RCC 7860 (cell line): ENCODE measurements around the gene FILIP1L.
A peak's percentile ranks its signal among the peaks of the same experiment; 100 is the strongest.

Experiments
- DNase-seq: peaks from one replicate; pipeline ENCODE4 v3.0.0-alpha.2; 2015; ENCODE audit warnings: low spot score
- FAIRE-seq: peaks from 2 replicates; lab custom pipeline; 2012; peaks lifted over from hg19 to GRCh38; lab: Jason Lieb, UNC

FILIP1L gene

DNA sequence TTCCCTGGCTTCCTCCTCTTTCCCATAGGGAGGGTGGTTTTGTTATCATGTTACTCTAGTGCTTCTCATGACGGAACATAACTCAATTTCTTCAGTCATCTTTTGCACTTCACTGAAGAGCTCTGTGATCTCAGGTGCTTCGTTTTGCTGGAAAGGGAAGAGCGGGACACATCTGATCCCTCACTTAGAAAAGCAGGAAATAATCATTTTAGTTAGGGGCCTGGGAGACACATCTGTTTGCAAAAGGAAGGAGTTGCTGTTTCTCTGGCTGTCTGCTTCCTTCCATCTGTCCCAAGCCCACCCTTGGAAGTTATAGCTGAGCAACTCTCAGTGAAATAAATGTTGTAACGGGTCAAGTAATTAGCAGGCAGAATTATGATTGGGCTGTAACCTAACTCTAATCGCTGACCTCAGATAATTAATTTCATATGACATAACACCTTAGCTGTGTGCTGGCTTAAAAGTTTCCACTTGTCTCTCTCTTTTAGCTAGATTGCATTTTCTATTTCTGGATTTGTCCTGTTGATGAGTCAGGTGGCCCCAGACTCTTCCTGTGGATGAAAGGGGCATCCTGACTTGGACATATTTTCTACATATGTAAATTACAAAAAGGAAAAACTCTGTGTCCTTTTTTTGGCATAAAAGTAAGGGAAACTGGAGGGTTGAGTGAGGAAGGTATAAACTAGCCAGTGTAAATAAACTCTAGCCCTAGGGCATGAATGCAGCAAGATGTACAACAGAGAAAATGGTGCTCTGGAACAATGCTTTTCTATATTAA, 11.0 kb upstream of the FILIP1L start:
- no peak for FAIRE-seq

GRCh38 chr3:100124201-100124761, 10.0 kb upstream of the FILIP1L start:
- DNase-seq (no peak), FAIRE-seq (no peak)

More for the DNA sequence above, 11.0 kb upstream of the FILIP1L start:
- DNase-seq, result no peak

DNA sequence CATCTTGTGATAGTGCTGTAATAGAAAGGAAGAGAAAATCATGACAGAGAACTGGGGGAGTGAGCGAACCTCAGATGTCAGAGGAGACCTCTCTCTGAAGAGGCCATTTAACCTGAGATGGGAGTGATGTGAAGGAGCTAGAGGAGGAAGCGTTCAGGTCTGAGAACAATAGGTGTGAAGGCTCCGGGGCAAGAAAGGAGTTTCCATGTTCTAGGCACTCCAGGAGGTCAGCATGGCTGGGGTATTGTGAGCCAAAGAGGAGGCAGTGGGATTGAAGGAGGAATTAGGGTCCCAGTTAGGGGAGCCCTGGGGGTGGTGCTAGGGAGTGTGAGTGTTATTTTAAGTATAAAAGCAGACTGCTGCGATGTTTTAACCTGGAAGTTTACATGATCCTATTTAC, 8.8 kb upstream of the FILIP1L start:
- DNase-seq, result no peak
- no peak for FAIRE-seq

GRCh38 chr3:100122321-100122720, 8.0 kb upstream of the FILIP1L start:
- DNase-seq (no peak), FAIRE-seq (no peak)

GRCh38 chr3:100120693-100121092, 6.4 kb upstream of the FILIP1L start:
- no peak for FAIRE-seq
- no peak for DNase-seq

- FAIRE-seq (no peak), DNase-seq (no peak)
Measured at GRCh38 chr3:100120012-100120411, 5.7 kb upstream of the FILIP1L start.

GRCh38 chr3:100117093-100117492, 2.8 kb upstream of the FILIP1L start:
- FAIRE-seq (no peak), DNase-seq (no peak)

GRCh38 chr3:100113723-100114412, 433 bp downstream of the FILIP1L start:
- DNase-seq (no peak), FAIRE-seq (no peak)

DNA sequence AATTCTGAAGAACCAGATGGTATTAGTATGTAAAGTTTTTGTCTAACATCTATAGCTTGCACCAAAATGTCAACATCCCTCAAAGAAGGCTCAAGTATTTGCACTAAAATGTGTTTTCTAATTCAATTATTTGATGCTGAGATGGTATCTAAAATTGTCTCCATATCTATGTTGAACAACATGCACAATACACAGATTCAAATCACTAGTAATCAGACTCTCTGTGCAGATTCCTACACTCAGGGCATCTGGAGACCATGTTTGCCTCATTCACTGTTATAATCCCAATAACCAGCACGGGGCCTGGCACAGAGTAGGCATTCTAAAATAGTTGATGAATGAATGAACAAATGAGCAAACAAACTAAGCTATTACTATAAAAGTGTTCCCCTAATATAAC, 2.6 kb downstream of the FILIP1L start:
- DNase-seq, result no peak
- FAIRE-seq, result no peak

DNA sequence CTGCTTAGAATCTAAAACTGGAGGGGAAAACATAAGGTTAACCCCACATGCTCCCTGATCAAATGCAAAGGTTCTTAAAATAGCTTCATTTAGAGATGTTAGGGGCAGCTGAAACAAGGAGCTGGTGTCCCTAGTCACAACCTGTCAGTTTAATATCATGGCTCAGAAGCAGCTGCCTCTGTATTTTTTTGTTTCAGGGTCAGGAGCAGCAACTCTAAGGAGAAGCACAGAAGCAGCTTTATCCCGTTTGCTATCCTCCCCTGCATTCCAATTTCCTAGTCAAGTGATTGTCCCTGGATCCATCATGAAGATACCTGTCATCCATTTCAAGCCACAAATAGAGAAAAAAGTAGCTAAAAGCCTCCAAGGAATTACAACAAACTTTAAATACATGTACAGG, 4.1 kb downstream of the FILIP1L start:
- FAIRE-seq (no peak), DNase-seq (no peak)

- no peak for FAIRE-seq
- DNase-seq, result no peak
Measured at GRCh38 chr3:100108464-100109079, 5.7 kb downstream of the FILIP1L start.

- peak; percentile 75 for FAIRE-seq
- peak; percentile 30 for DNase-seq
Measured at GRCh38 chr3:100107221-100107814, 7.0 kb downstream of the FILIP1L start.

GRCh38 chr3:100106531-100107141, 7.7 kb downstream of the FILIP1L start:
- peak; percentile 22 for FAIRE-seq

DNA sequence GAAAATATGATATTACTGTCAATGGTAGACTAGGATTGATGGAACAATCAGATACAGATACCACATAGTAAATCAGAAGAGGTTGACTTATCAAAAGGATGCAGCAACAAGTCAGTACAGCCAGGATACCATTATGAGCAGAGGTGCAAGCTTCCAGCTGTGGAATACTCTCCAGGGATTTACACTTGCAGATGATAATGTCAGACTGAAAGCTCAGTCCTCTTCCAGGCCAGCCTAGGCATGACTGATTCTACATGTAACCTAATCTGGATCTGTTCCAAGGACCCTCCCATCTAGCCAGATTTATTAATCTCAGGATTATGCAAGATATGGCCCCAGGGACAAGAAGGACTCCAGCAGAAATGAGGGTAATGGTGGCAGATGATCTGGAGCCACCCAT, 8.2 kb downstream of the FILIP1L start:
- FAIRE-seq (no peak), DNase-seq (no peak)

More at GRCh38 chr3:100106531-100107141, 7.7 kb downstream of the FILIP1L start:
- no peak for DNase-seq

DNA sequence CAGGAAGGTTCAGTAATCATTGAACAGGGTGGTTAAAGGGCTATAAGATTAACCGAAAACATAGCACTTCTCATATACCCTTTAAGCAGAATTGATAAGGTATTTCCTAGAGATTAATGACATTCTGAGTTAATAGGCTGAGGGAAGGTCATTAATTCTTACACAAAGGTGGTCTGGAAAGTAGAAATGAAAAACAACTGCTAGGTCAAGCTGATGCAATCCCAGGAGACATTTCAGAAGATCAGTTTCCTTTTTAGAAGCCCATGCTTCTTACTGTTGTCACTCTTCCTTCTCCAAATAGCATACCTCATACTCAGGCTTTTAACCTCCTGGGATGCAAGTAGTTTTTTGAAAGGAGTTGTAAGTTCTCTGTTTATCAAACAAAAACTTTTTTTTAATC, 8.8 kb downstream of the FILIP1L start:
- FAIRE-seq, result no peak
- DNase-seq, result no peak

GRCh38 chr3:100104817-100105413, 9.4 kb downstream of the FILIP1L start:
- DNase-seq (no peak), FAIRE-seq (no peak)

GRCh38 chr3:100104442-100104798, 9.9 kb downstream of the FILIP1L start:
- FAIRE-seq, result no peak

DNA sequence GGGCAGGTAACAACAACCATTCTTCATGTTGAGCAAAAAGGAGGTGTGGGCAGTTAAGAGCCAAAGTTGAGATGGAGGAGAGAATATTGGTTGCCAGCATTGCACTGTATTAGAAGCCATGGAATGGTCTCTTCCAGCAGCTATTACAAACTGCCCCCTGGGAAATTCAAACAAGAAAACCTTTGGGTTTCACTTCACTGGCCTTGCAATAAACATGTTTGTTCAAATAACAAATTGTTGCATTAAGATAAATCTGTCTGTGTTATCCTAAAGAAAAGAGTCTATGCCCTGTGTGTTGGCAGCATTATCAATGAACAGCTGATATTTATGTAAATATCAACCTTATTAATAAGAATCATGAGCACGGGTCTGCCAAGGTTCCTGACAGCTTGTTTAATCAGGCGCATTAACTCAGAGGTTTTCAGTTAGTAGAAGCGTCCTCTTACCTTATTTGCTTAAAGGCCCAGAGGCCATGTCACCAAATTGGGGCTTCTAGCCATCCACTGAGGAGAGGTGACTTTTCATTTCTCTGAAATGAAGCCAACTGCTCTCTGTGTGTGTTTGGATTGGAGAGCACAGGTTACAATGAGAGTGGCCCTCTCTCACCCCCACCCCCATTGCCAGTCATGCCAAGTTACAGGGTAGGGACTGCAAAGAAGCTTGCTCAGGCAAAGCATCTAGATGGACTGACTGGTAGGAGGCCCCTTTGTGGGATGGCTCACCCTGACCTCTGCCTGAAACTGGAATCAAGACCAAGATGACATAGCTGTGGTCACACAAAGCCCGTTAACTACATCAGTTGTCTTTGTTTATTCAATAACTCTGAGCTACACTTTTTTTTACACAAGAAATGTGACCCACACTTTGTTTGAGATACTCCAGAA, 10.5 kb downstream of the FILIP1L start:
- FAIRE-seq (peak; percentile 96), DNase-seq (peak; percentile 90)

More at GRCh38 chr3:100104442-100104798, 9.9 kb downstream of the FILIP1L start:
- no peak for DNase-seq

DNA sequence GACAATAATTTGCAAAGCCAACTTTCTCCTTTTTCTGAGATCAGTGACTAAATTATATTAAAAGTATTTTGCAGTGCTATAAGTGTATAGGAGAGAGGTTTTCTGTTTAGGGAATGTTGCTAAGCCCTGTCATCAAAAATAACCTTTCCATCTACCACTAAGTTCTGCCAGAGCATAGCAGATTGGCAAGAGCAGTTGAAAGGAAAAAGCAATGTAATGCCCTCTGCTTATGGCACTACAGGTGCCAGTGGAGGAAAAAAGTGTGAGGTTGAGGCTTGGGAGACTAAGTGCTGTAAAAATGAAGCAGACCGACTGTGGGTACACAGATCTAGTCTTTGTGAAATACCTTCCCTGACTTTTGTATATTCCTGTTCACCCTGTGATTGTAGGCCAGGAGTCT, 11.5 kb downstream of the FILIP1L start:
- no peak for FAIRE-seq
- no peak for DNase-seq
